Mammary epithelial cell (primary cell): ENCODE measurements around the gene GABRR1.

Source experiments
- CTCF ChIP-seq, 2 donors: IDR thresholded peaks in 1 of 2; conservative IDR thresholded peaks in 1 of 2; 2 replicates each; pipeline ENCODE4 v1.5.1; 2011 to 2012; ENCODE audit warnings: inconsistent platforms in 2 of 2, low read length in 2 of 2, mild to moderate bottlenecking in 2 of 2, control low read depth in 1 of 2, low read depth in 1 of 2; ENCODE audit not compliant: insufficient read depth in 1 of 2; ENCODE audit errors: extremely low read depth in 1 of 2
- EZH2 ChIP-seq: IDR thresholded peaks from 2 replicates; pipeline ENCODE4 v1.6.1; 2012; ENCODE audit warnings: low read length, inconsistent platforms, borderline replicate concordance

GRCh38 chr6:89217299-89217910 is at the start of gene GABRR1:
- TF ChIP-seq CTCF (conservative IDR thresholded peaks at IDR 0.05 in 1 of 2, IDR thresholded peaks at IDR 0.05 in 1 of 2; ENCODE audit: extremely low read depth in 1 of 2, insufficient read depth in 1 of 2, low read depth in 1 of 2, low read length in 2 of 2): no peak
- no peak for TF ChIP-seq EZH2
